Measurements from ENCODE around the gene TOMM40. TPM values are rescaled to one million over a fixed set of nuclear protein-coding genes. Genes with fewer than 3 reads are reported as not detected.
A peak's percentile ranks its signal among the peaks of the same experiment; 100 is the strongest.

The TOMM40 gene
- total and polyA plus RNA-seq, 2 of the 13 experiments (the other 11 are each of a cell fraction or from before 2014, with no cell fraction given) = 72.0 to 110 TPM

DNA sequence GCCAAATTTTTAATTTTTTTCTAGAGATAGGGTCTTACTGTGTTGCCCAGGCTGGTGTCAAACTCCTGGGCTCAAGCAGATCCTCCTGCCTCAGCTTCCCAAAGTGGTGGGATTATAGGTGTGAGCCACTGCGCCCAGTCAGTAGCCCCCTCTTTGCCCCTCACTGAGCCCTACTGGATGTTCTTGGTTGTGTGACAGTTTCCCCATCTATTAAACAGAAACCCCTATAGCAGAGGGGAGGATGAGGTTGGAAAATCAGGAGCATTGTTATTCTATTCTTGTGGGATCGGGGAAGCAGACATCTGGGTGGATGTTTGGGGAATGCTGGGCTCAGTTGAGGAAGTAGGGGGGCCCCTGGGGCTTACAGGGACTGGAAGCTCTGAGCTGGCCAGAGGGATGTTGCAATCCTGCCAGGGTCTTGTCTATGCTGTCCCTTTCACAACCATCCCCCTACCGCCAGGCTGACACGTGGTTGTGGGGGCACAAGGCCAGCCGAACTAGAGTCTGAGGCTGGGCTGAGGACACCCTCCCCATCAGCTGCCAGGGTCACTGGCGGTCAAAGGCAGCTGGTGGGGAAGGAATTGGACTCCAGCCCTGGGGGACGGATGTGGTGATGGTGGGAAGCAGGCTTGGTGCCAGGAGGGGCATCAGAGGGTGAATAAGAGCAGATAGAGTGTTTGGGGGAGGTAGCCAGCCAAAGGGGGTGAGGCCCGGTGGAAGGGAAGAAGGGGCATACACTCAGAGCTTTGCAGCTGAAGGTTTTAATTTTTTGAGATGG, 34.2 kb downstream of the TOMM40 start (continued):
- TF ChIP-seq, protein P1, sequence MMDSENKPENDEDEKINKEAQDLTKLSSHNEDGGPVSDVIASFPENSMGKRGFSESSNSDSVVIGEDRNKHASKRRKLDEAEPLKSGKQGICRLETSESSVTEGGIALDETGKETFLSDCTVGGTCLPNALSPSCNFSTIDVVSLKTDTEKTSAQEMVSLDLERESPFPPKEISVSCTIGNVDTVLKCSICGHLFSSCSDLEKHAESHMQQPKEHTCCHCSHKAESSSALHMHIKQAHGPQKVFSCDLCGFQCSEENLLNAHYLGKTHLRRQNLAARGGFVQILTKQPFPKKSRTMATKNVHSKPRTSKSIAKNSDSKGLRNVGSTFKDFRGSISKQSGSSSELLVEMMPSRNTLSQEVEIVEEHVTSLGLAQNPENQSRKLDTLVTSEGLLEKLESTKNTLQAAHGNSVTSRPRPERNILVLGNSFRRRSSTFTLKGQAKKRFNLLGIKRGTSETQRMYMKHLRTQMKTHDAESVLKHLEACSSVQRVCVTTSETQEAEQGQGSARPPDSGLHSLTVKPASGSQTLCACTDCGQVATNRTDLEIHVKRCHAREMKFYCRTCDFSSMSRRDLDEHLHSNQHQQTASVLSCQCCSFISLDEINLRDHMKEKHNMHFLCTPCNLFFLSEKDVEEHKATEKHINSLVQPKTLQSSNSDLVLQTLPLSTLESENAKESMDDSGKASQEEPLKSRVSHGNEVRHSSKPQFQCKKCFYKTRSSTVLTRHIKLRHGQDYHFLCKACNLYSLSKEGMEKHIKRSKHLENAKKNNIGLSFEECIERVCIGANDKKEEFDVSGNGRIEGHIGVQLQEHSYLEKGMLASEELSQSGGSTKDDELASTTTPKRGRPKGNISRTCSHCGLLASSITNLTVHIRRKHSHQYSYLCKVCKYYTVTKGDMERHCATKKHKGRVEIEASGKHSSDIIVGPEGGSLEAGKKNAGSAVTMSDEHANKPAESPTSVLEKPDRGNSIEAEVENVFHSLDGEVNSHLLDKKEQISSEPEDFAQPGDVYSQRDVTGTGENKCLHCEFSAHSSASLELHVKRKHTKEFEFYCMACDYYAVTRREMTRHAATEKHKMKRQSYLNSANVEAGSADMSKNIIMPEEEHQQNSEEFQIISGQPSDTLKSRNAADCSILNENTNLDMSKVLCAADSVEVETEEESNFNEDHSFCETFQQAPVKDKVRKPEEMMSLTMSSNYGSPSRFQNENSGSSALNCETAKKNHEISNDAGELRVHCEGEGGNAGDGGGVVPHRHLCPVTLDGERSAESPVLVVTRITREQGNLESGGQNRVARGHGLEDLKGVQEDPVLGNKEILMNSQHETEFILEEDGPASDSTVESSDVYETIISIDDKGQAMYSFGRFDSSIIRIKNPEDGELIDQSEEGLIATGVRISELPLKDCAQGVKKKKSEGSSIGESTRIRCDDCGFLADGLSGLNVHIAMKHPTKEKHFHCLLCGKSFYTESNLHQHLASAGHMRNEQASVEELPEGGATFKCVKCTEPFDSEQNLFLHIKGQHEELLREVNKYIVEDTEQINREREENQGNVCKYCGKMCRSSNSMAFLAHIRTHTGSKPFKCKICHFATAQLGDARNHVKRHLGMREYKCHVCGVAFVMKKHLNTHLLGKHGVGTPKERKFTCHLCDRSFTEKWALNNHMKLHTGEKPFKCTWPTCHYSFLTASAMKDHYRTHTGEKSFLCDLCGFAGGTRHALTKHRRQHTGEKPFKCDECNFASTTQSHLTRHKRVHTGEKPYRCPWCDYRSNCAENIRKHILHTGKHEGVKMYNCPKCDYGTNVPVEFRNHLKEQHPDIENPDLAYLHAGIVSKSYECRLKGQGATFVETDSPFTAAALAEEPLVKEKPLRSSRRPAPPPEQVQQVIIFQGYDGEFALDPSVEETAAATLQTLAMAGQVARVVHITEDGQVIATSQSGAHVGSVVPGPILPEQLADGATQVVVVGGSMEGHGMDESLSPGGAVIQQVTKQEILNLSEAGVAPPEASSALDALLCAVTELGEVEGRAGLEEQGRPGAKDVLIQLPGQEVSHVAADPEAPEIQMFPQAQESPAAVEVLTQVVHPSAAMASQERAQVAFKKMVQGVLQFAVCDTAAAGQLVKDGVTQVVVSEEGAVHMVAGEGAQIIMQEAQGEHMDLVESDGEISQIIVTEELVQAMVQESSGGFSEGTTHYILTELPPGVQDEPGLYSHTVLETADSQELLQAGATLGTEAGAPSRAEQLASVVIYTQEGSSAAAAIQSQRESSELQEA (CRISPR knock-in tag; IDR thresholded peaks at IDR 0.05; ENCODE audit: not compliant biosample characterization) = no peak
- TF ChIP-seq, protein P2, sequence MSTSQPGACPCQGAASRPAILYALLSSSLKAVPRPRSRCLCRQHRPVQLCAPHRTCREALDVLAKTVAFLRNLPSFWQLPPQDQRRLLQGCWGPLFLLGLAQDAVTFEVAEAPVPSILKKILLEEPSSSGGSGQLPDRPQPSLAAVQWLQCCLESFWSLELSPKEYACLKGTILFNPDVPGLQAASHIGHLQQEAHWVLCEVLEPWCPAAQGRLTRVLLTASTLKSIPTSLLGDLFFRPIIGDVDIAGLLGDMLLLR (CRISPR knock-in tag; IDR thresholded peaks at IDR 0.05) = peak; percentile 82
- TF ChIP-seq EED (CRISPR knock-in tag; IDR thresholded peaks at IDR 0.05) (no peak), SMARCC2 (IDR thresholded peaks at IDR 0.05) (no peak), RBAK (CRISPR knock-in tag; IDR thresholded peaks at IDR 0.05) (no peak), BRD4 (CRISPR knock-in tag; IDR thresholded peaks at IDR 0.05) (peak; percentile 95), SRSF9 (IDR thresholded peaks at IDR 0.05; ENCODE audit: borderline replicate concordance, insufficient read depth, low read depth, low read length, poor library complexity, severe bottlenecking) (no peak), TCF7L2 (IDR thresholded peaks at IDR 0.05; ENCODE audit: low read depth, low read length) (no peak), RXRB (CRISPR knock-in tag; IDR thresholded peaks at IDR 0.05; ENCODE audit: borderline replicate concordance) (peak; percentile 100), XBP1 (CRISPR knock-in tag; IDR thresholded peaks at IDR 0.05) (peak; percentile 67; the same call in 1 of the 2 replicates), NCOR1 (IDR thresholded peaks at IDR 0.05; ENCODE audit: borderline replicate concordance, low read length) (peak; percentile 92; the same call in 1 of the 2 replicates)
- TF ChIP-seq, protein P3, sequence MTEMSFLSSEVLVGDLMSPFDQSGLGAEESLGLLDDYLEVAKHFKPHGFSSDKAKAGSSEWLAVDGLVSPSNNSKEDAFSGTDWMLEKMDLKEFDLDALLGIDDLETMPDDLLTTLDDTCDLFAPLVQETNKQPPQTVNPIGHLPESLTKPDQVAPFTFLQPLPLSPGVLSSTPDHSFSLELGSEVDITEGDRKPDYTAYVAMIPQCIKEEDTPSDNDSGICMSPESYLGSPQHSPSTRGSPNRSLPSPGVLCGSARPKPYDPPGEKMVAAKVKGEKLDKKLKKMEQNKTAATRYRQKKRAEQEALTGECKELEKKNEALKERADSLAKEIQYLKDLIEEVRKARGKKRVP (CRISPR knock-in tag; IDR thresholded peaks at IDR 0.05) = peak in 1 of 2 experiments; percentile 97; a peak in 2 of 4 replicates
- TF ChIP-seq, protein P4, sequence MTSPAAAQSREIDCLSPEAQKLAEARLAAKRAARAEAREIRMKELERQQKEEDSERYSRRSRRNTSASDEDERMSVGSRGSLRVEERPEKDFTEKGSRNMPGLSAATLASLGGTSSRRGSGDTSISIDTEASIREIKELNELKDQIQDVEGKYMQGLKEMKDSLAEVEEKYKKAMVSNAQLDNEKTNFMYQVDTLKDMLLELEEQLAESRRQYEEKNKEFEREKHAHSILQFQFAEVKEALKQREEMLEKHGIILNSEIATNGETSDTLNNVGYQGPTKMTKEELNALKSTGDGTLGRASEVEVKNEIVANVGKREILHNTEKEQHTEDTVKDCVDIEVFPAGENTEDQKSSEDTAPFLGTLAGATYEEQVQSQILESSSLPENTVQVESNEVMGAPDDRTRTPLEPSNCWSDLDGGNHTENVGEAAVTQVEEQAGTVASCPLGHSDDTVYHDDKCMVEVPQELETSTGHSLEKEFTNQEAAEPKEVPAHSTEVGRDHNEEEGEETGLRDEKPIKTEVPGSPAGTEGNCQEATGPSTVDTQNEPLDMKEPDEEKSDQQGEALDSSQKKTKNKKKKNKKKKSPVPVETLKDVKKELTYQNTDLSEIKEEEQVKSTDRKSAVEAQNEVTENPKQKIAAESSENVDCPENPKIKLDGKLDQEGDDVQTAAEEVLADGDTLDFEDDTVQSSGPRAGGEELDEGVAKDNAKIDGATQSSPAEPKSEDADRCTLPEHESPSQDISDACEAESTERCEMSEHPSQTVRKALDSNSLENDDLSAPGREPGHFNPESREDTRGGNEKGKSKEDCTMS (CRISPR knock-in tag; conservative IDR thresholded peaks at IDR 0.05) = no peak
- TF ChIP-seq, protein P5, sequence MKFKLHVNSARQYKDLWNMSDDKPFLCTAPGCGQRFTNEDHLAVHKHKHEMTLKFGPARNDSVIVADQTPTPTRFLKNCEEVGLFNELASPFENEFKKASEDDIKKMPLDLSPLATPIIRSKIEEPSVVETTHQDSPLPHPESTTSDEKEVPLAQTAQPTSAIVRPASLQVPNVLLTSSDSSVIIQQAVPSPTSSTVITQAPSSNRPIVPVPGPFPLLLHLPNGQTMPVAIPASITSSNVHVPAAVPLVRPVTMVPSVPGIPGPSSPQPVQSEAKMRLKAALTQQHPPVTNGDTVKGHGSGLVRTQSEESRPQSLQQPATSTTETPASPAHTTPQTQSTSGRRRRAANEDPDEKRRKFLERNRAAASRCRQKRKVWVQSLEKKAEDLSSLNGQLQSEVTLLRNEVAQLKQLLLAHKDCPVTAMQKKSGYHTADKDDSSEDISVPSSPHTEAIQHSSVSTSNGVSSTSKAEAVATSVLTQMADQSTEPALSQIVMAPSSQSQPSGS (CRISPR knock-in tag; IDR thresholded peaks at IDR 0.05) = peak; percentile 88

Data from HepG2 (cell line).